SU-DHL-6 (cell line): Measurements from ENCODE around the gene PDS5A.

Source experiments
- H2AFZ ChIP-seq: fragments of 200-600 bp; sonication (generic); 2 replicates; pipeline ENCODE4 v1.6.1; 2014; ENCODE audit warnings: low read depth, mild to moderate bottlenecking, moderate library complexity, mixed read lengths, antibody characterized with exemption, low read length; ENCODE audit not compliant: severe bottlenecking
- H3F3A ChIP-seq: fragments of 200-600 bp; shearing (Covaris generic); 2 replicates; pipeline ENCODE4 v1.6.0; 2016; ENCODE audit warnings: antibody characterized with exemption, mild to moderate bottlenecking; ENCODE audit not compliant: insufficient read depth
- H3K27ac ChIP-seq: fragments of 200-600 bp; sonication (generic); 2 replicates; pipeline ENCODE4 v1.5.1; 2016; ENCODE audit warnings: low read depth, mild to moderate bottlenecking, low read length, moderate library complexity, mixed read lengths
- H3K27me3 ChIP-seq: fragments of 200-600 bp; sonication (generic), shearing (Covaris generic); 2 replicates; pipeline ENCODE4 v1.6.0; 2014; ENCODE audit warnings: mild to moderate bottlenecking, low read length
- H3K36me3 ChIP-seq: fragments of 200-600 bp; sonication (generic); 2 replicates; pipeline ENCODE4 v1.6.1; 2014; ENCODE audit warnings: mild to moderate bottlenecking, low read length, mixed read lengths
- H3K4me2 ChIP-seq: fragments of 300-600, 200-600 bp; shearing (Covaris generic), sonication (generic); 2 replicates; pipeline ENCODE4 v1.6.0; 2014; ENCODE audit warnings: low read length, low read depth, mild to moderate bottlenecking; ENCODE audit not compliant: poor library complexity, severe bottlenecking
- H3K4me3 ChIP-seq: fragments of 200-600 bp; sonication (generic); 2 replicates; pipeline ENCODE4 v1.5.1; 2014; ENCODE audit warnings: antibody characterized with exemption, low read length, mild to moderate bottlenecking, mixed read lengths; ENCODE audit not compliant: insufficient read depth, poor library complexity, severe bottlenecking
- H3K79me2 ChIP-seq: fragments of 200-600 bp; sonication (generic); 2 replicates; pipeline ENCODE4 v1.6.1; 2014; ENCODE audit warnings: mild to moderate bottlenecking, low read length, moderate library complexity; ENCODE audit not compliant: insufficient read depth
- H3K9ac ChIP-seq: fragments of 200-600 bp; sonication (generic); 2 replicates; pipeline ENCODE4 v1.7.0; 2014; ENCODE audit warnings: mild to moderate bottlenecking, low read length
- H3K9me2 ChIP-seq: fragments of 200-600 bp; sonication (generic); replicated peaks from 2 replicates; pipeline ENCODE4 v1.6.1; 2014; ENCODE audit warnings: low read length; ENCODE audit not compliant: insufficient read depth
- H3K9me3 ChIP-seq: fragments of 200-600 bp; sonication (generic); 2 replicates; pipeline ENCODE4 v1.6.1; 2014; ENCODE audit warnings: low read length, mixed read lengths; ENCODE audit not compliant: insufficient read depth
- H4K20me1 ChIP-seq: fragments of 200-600 bp; sonication (generic); 2 replicates; pipeline ENCODE4 v1.6.1; 2014; ENCODE audit warnings: low read depth, mild to moderate bottlenecking, antibody characterized with exemption, low read length, moderate library complexity, mixed read lengths
- CTCF ChIP-seq: fragments of 200-600 bp; sonication (generic); IDR thresholded peaks from one replicate; pipeline ENCODE4 v1.5.1; 2017; ENCODE audit warnings: antibody characterized with exemption, mild to moderate bottlenecking, low read length, moderate library complexity; ENCODE audit not compliant: insufficient read depth, poor library complexity, severe bottlenecking
- EZH2phosphoT487 ChIP-seq: fragments of 200-600 bp; sonication (generic), shearing (Covaris generic); conservative IDR thresholded peaks from 2 replicates; pipeline ENCODE4 v1.6.1; 2018; ENCODE audit warnings: mild to moderate bottlenecking, antibody characterized with exemption, low read length, moderate library complexity, mixed read lengths

The PDS5A gene

GRCh38 chr4:40020221-40020620 lies 42.5 kb upstream of the PDS5A start:
- TF ChIP-seq CTCF (no peak), EZH2phosphoT487 (no peak)
- Histone ChIP-seq H2AFZ (no peak overlapping the region), H3K79me2 (no peaks in the 10 kb centered on the region), H3K36me3 (no peaks in the 10 kb centered on the region), H3K9me2 (no peaks in the 10 kb centered on the region), H3K27ac (no peak overlapping the region), H3F3A (no peaks in the 10 kb centered on the region), H3K4me2 (no peak overlapping the region), H3K9ac (no peak overlapping the region), H3K9me3 (no peaks in the 10 kb centered on the region), H4K20me1 (no peaks in the 10 kb centered on the region), H3K27me3 (no peaks in the 10 kb centered on the region), H3K4me3 (no peak overlapping the region)

DNA sequence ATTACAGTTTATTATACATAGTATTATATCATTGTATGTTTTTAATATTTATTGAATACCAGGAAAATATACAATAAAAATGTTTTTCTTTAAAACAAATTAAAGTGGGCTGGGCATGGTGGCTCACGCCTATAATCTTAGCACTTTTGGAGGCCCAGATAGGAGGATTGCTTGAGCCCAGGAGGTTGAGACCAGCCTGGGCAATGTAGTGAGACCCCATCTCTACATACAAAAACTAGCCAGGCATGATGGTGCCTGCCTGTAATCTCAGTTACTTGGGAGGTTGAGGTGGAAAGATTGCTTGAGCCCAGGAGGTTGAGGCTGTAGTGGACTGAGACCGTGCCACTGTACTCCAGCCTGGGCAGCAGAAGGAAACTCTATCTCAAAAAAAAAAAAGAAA lies 38.3 kb upstream of the PDS5A start:
- Histone ChIP-seq H3K36me3 (no peaks in the 10 kb centered on the region), H3K9ac (no peak overlapping the region), H3K4me3 (no peak overlapping the region), H3K9me2 (no peaks in the 10 kb centered on the region), H3K27ac (no peak overlapping the region), H3K4me2 (no peak overlapping the region), H2AFZ (no peak overlapping the region), H4K20me1 (no peaks in the 10 kb centered on the region), H3K79me2 (no peaks in the 10 kb centered on the region), H3K27me3 (no peaks in the 10 kb centered on the region), H3F3A (no peaks in the 10 kb centered on the region), H3K9me3 (no peaks in the 10 kb centered on the region)
- TF ChIP-seq EZH2phosphoT487 = no peak
- no peak for TF ChIP-seq CTCF

- H3F3A ChIP-seq = no peaks in the 10 kb centered on the region
- no peaks in the 10 kb centered on the region for H3K36me3 ChIP-seq
- no peak overlapping the region for H3K27ac ChIP-seq
- no peaks in the 10 kb centered on the region for H3K27me3 ChIP-seq
- no peak overlapping the region for H2AFZ ChIP-seq
- no peaks in the 10 kb centered on the region for H4K20me1 ChIP-seq
- no peaks in the 10 kb centered on the region for H3K9me3 ChIP-seq
- H3K79me2 ChIP-seq = no peaks in the 10 kb centered on the region
- no peaks in the 10 kb centered on the region for H3K9me2 ChIP-seq
- no peak overlapping the region for H3K9ac ChIP-seq
- no peak overlapping the region for H3K4me3 ChIP-seq
- TF ChIP-seq EZH2phosphoT487 = no peak
- no peak for TF ChIP-seq CTCF
- H3K4me2 ChIP-seq = no peak overlapping the region
Measured at GRCh38 chr4:40003986-40004385, 26.3 kb upstream of the PDS5A start.

DNA sequence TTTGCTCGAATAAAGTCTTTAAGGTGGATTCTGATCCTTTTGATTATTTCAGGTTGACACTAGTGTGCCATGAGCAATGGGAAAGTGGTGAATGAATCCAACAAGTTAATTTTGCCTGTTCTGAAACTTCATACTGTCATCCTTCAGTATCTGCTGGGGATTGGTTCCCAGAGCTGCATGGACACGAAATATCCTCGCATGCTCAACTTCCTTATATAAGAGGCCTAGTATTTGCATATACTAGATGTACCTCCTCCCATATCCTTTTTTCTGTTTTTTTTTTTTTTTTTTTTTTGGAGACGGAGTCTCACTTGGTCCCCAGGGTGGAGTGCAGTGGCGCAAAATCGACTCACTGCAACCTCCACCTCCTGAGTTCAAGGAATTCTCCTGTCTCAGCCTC lies 23.0 kb upstream of the PDS5A start:
- Histone ChIP-seq H3K36me3 (no peaks in the 10 kb centered on the region), H3K79me2 (no peaks in the 10 kb centered on the region), H3K27me3 (no peaks in the 10 kb centered on the region), H3K4me3 (no peak overlapping the region), H3K9me3 (no peaks in the 10 kb centered on the region), H3K27ac (no peak overlapping the region), H3K4me2 (no peak overlapping the region), H2AFZ (no peak overlapping the region), H3K9ac (no peak overlapping the region), H4K20me1 (no peaks in the 10 kb centered on the region), H3K9me2 (no peaks in the 10 kb centered on the region), H3F3A (no peaks in the 10 kb centered on the region)
- TF ChIP-seq EZH2phosphoT487 (no peak), CTCF (no peak)
